ENCODE measurements around the gene PLOD1. TPM values are rescaled to one million over a fixed set of nuclear protein-coding genes. Genes with fewer than 3 reads are reported as not detected.

Gene PLOD1
- total and polyA plus RNA-seq, 2 of the 13 experiments (the other 11 are each of a cell fraction or from before 2014, with no cell fraction given): 70.1 to 318 TPM

- TF ChIP-seq SNAPC4 (CRISPR knock-in tag; IDR thresholded peaks at IDR 0.05) (no peak), ZKSCAN1 (IDR thresholded peaks at IDR 0.05; ENCODE audit: low read length) (no peak), POLR2A (IDR thresholded peaks at IDR 0.05; ENCODE audit: insufficient read depth in 1 of 2, low read depth in 2 of 2, low read length in 2 of 2) (no peak), MEIS2 (CRISPR knock-in tag; IDR thresholded peaks at IDR 0.05) (0 out of 2 replicates have a peak, but pooled peaks have one; percentile 26), NONO (IDR thresholded peaks at IDR 0.05) (no peak), NONO (CRISPR knock-in tag; conservative IDR thresholded peaks at IDR 0.05) (no peak), NR2F6 (IDR thresholded peaks at IDR 0.05) (no peak), NR2F6 (CRISPR knock-in tag; IDR thresholded peaks at IDR 0.05) (peak; percentile 29; the same call in 1 of the 2 replicates), ZFP37 (CRISPR knock-in tag; IDR thresholded peaks at IDR 0.05; ENCODE audit: borderline replicate concordance) (0 out of 2 replicates have a peak, but pooled peaks have one; percentile 31), YEATS2 (CRISPR knock-in tag; IDR thresholded peaks at IDR 0.05; ENCODE audit: borderline replicate concordance) (peak; percentile 17; the same call in 1 of the 2 replicates), ZNF34 (CRISPR knock-in tag; IDR thresholded peaks at IDR 0.05; ENCODE audit: borderline replicate concordance) (no peak), ZNF33A (CRISPR knock-in tag; IDR thresholded peaks at IDR 0.05; ENCODE audit: borderline replicate concordance) (no peak), CREM (IDR thresholded peaks at IDR 0.05) (0 out of 2 replicates have a peak, but pooled peaks have one; percentile 7), CREM (CRISPR knock-in tag; IDR thresholded peaks at IDR 0.05) (no peak), RFXAP (CRISPR knock-in tag; IDR thresholded peaks at IDR 0.05; ENCODE audit: borderline replicate concordance) (no peak)
- TF ChIP-seq, protein P1, sequence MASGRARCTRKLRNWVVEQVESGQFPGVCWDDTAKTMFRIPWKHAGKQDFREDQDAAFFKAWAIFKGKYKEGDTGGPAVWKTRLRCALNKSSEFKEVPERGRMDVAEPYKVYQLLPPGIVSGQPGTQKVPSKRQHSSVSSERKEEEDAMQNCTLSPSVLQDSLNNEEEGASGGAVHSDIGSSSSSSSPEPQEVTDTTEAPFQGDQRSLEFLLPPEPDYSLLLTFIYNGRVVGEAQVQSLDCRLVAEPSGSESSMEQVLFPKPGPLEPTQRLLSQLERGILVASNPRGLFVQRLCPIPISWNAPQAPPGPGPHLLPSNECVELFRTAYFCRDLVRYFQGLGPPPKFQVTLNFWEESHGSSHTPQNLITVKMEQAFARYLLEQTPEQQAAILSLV (CRISPR knock-in tag; IDR thresholded peaks at IDR 0.05; ENCODE audit: borderline replicate concordance): no peak
- TF ChIP-seq, protein P2, sequence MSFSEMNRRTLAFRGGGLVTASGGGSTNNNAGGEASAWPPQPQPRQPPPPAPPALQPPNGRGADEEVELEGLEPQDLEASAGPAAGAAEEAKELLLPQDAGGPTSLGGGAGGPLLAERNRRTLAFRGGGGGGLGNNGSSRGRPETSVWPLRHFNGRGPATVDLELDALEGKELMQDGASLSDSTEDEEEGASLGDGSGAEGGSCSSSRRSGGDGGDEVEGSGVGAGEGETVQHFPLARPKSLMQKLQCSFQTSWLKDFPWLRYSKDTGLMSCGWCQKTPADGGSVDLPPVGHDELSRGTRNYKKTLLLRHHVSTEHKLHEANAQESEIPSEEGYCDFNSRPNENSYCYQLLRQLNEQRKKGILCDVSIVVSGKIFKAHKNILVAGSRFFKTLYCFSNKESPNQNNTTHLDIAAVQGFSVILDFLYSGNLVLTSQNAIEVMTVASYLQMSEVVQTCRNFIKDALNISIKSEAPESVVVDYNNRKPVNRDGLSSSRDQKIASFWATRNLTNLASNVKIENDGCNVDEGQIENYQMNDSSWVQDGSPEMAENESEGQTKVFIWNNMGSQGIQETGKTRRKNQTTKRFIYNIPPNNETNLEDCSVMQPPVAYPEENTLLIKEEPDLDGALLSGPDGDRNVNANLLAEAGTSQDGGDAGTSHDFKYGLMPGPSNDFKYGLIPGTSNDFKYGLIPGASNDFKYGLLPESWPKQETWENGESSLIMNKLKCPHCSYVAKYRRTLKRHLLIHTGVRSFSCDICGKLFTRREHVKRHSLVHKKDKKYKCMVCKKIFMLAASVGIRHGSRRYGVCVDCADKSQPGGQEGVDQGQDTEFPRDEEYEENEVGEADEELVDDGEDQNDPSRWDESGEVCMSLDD (CRISPR knock-in tag; IDR thresholded peaks at IDR 0.05; ENCODE audit: borderline replicate concordance): no peak
- TF ChIP-seq, protein P3, sequence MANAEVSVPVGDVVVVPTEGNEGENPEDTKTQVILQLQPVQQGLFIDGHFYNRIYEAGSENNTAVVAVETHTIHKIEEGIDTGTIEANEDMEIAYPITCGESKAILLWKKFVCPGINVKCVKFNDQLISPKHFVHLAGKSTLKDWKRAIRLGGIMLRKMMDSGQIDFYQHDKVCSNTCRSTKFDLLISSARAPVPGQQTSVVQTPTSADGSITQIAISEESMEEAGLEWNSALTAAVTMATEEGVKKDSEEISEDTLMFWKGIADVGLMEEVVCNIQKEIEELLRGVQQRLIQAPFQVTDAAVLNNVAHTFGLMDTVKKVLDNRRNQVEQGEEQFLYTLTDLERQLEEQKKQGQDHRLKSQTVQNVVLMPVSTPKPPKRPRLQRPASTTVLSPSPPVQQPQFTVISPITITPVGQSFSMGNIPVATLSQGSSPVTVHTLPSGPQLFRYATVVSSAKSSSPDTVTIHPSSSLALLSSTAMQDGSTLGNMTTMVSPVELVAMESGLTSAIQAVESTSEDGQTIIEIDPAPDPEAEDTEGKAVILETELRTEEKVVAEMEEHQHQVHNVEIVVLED (CRISPR knock-in tag; IDR thresholded peaks at IDR 0.05; ENCODE audit: borderline replicate concordance): peak; percentile 43; the same call in 1 of the 2 replicates
- TF ChIP-seq, protein P4, sequence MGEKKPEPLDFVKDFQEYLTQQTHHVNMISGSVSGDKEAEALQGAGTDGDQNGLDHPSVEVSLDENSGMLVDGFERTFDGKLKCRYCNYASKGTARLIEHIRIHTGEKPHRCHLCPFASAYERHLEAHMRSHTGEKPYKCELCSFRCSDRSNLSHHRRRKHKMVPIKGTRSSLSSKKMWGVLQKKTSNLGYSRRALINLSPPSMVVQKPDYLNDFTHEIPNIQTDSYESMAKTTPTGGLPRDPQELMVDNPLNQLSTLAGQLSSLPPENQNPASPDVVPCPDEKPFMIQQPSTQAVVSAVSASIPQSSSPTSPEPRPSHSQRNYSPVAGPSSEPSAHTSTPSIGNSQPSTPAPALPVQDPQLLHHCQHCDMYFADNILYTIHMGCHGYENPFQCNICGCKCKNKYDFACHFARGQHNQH (CRISPR knock-in tag; IDR thresholded peaks at IDR 0.05): peak; percentile 60; the same call in 1 of the 2 replicates
These were observed 4.7 kb upstream of the PLOD1 start (continued) for GRCh38 chr1:11929849-11930248.
